H1 (cell line): ENCODE results near the gene CBLB. TPM values are rescaled to one million over a fixed set of nuclear protein-coding genes. Genes with fewer than 3 reads are reported as not detected.

Source experiments
- ASH2L ChIP-seq: fragments of 200-600, 300-600 bp; sonication (generic); IDR thresholded peaks from one replicate; pipeline ENCODE4 v1.7.1; 2017; ENCODE audit warnings: low read length
- MAX ChIP-seq: IDR thresholded peaks from 2 replicates; pipeline ENCODE4 v1.6.1; 2012; ENCODE audit warnings: inconsistent platforms
- polyA plus RNA-seq, 7 experiments: library from polyadenylated mRNA; depleted of rRNA in 3 of 7; stranded (reverse) in 5 of 7; unstranded in 2 of 7; fragments of >200 nt in 5 of 7; fragments of 200-250 nt in 2 of 7; gene quantifications; 1 replicate in 5 of 7; 2 replicates in 1 of 7; 4 replicates in 1 of 7; pipeline versions ENCODE4 v1.2.1 to v1.2.3, GENCODE V29; 2011 to 2013; ENCODE audit warnings: missing spikeins in 2 of 7, mixed read lengths in 2 of 7
- total RNA-seq: library from RNA; stranded (reverse); fragmentation: NEBNext Ultra II Directional; extraction: Animal tissue kit (Norgen Biotek cat#: 25700); gene quantifications from 2 replicates; pipeline ENCODE4 v1.2.1, GENCODE V29; 2021

Gene CBLB
- total and polyA plus RNA-seq, 2 of the 8 experiments (the other 6 are each of a cell fraction or from before 2014, with no cell fraction given): 14.5 to 26.0 TPM

- TF ChIP-seq MAX (no peak), ASH2L (no peak)
- TF ChIP-seq, all 59 proteins: peak for 0
These were observed 154.4 kb downstream of the CBLB start (continued) for GRCh38 chr3:105714453-105714852.
